GM18505 (cell line): Measurements from ENCODE around the gene KRTAP10-12.
"Not testable (repeated sequence)": the region's sequence is repeated elsewhere in the genome, so short reads cannot be mapped to it uniquely, and the experiment has no call there.

ENCODE experiments used
- ATAC-seq: cut with Tn5 transposase; IDR thresholded peaks from one replicate; pipeline ENCODE4 v1.9.1; 2021; ENCODE audit not compliant: unreplicated experiment
- POLR2A ChIP-seq: IDR thresholded peaks from 4 replicates; pipeline ENCODE4 v1.6.1; 2011; ENCODE audit warnings: borderline replicate concordance; ENCODE audit not compliant: insufficient read depth, insufficient read length; ENCODE audit errors: extremely low read depth

KRTAP10-12 gene

GRCh38 chr21:44697172-44697810 lies at the start of gene KRTAP10-12:
KRTAP10-12 (plus strand) TSS chr21:44697172; CDS start chr21:44697202, 30 bp downstream.
- ATAC-seq = not testable (repeated sequence)

- no peak for ATAC-seq
- TF ChIP-seq POLR2A = no peak
Observed at GRCh38 chr21:44647222-44647552, 49.8 kb upstream of the KRTAP10-12 start.

DNA sequence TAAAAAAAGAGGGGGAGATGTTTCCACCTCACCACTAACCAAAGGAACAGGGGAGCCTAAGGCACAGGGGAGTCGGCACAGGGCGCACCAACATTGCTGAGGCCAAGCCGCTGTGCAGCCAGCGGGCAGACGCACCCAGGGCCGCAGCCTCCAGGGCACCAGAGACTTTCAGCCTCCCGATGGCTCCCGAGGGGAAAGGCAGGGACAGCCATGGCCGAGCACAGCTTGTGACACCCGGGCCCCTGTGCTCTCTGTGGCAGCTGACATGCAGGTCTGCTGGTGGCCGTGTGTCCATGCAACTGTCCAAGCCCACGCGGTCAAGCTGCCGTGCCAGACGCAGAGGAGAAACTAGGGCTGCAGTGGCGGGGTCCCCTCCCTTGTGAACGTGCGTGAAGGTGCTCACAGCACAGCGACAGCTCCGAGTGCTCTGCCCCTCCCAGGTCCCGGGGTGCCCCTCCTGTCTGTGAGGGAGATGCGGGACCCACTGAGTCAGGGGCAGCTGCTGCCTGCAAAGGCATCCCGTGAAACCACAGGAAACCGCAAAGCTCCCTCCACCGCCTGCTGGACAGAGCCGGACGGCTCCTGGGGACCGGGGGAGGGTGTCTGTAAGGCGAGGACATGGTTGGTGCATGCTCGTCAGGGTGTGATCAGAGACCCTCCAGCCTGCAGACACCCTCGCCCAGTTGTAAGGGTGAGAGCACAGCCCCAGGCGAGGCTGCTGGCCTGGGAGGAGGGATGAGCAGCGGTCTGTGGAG lies 48.2 kb upstream of the KRTAP10-12 start:
- TF ChIP-seq POLR2A = no peak

DNA sequence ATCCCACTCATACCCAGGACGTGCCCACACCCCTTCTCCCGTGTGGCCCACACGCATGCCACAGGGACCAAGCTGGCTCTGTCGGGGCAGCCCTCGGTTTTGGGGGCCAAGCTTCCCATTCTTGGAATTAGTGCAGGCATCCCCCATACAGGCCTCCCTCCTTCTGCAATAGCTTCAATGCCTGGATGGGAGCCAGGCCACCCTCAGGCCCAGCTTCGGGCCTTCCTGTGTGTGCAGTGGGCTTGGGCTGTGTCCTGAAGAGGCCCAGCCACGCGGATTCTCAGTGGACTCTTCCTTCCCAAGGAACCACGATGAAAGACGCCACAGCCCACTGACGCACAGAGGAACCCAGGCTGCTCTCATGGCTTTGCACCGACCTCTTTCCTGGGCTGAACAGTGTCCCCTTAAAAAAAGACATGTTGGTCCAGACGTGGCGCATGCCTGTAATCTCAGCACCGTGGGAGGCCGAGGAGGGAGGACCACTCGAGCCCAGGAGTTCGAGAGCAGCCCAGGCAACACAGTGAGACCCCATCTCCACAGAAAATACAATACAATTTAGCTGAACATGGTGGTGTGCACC lies 47.4 kb upstream of the KRTAP10-12 start:
- ATAC-seq = no peak
- TF ChIP-seq POLR2A = no peak

More for the DNA sequence above, 48.2 kb upstream of the KRTAP10-12 start:
- ATAC-seq = no peak

- TF ChIP-seq POLR2A = no peak
- ATAC-seq = no peak
Observed at GRCh38 chr21:44650265-44650972, 46.6 kb upstream of the KRTAP10-12 start.

DNA sequence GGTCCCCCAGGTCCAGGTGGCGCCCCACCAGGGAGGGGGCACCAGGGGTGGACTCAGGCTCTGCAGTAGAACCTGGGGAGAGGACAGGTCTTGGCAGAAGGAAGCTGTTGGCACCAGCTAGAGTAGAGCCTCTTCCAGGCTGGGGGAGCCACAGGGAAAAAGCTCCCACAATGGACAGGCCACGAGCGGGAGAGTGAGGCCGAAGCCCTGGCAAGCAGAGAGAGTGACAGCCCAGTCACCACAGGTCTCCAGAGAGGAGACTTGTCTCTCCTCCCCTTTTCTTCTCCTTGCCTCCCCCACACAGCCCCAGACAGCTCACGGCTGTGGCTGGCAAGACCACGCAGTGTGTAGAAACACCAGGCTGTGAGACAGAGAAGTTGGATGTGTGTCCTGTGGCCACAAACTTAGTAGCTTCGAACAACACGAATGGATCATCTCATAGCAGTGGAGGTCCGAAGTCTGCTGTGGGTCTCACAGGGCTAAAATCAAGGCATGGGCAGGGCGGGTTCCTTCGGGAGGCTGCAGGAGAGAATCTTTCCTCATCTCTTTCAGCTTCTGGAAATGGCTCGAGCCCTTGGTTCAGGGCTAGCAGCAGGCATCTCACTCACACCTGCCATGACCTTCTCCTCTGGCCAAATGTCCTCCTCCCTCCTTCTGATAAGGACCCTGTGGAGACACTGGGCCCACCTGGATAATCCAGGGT lies 45.8 kb upstream of the KRTAP10-12 start:
- no peak for TF ChIP-seq POLR2A
- no peak for ATAC-seq

DNA sequence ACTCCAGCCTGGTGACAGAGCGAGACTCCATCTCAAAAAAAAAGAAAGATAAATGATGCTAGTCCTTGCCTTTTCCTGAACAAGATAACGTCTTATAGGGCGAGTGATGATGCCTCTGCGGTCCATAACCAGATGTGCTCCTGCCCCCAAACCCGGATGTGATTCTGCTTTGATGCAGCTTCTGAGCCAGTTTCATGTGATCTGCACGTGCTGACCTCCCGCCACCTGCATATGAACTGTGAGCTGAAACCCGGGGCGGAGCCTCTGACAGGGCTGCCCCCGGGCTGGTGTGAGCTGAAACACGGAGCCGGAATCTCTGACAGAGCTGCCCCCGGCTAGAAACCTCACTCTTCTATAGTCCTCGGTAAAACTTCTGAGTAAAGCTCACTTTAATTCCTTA lies 43.8 kb upstream of the KRTAP10-12 start:
- ATAC-seq = no peak
- TF ChIP-seq POLR2A = no peak

DNA sequence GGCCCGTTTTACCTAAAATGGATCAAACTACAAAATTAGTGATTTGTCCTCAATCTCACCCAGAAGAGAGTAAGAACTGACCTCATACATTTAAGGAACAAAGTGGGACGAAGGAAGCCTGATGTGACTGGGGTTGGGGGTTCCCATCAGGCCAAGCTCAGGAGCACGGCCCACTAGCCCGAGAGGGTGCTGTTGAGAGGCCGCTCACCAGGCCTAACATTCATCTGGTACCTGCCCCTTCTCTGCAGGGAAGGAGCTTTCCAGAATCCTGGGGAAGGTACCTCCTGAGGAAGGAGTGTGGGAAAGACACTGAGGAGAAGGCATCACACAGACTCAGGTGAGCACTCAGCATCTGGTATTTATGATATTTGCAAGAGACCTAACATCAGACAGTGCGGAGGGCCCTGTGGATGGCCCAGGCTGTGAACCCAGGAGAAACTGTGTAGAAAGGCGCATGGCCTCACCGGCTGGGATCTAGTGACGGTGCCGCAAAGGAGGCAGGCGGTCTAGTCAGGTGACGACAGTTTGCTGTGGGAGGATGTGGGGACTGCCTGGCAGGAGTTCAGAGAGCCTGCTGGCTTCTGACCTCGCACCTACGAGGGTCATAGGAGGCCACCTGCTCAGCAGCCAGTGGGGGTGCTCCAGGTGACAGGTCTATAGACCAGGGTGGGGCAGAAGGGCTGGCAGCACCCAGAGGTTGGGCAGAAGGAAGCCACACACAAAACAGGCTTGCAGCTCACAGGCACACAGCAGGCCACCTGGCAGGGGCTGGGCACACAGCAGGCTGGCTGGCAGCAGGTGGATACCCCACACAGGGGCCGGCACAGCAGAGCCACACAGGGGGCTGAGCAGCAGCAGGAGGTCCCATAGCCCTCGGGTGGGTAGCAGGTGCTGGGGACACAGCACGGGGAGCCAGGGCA lies 43.1 kb upstream of the KRTAP10-12 start:
- no peak for ATAC-seq
- no peak for TF ChIP-seq POLR2A

GRCh38 chr21:44654576-44655175 lies 42.3 kb upstream of the KRTAP10-12 start, which contains the start of gene KRTAP12-4:
KRTAP12-4 (minus strand) TSS chr21:44654659; CDS start chr21:44654614, 45 bp downstream.
- no peak for TF ChIP-seq POLR2A
- ATAC-seq = no peak

- no peak for TF ChIP-seq POLR2A
Observed at GRCh38 chr21:44656868-44657267, 40.1 kb upstream of the KRTAP10-12 start.

DNA sequence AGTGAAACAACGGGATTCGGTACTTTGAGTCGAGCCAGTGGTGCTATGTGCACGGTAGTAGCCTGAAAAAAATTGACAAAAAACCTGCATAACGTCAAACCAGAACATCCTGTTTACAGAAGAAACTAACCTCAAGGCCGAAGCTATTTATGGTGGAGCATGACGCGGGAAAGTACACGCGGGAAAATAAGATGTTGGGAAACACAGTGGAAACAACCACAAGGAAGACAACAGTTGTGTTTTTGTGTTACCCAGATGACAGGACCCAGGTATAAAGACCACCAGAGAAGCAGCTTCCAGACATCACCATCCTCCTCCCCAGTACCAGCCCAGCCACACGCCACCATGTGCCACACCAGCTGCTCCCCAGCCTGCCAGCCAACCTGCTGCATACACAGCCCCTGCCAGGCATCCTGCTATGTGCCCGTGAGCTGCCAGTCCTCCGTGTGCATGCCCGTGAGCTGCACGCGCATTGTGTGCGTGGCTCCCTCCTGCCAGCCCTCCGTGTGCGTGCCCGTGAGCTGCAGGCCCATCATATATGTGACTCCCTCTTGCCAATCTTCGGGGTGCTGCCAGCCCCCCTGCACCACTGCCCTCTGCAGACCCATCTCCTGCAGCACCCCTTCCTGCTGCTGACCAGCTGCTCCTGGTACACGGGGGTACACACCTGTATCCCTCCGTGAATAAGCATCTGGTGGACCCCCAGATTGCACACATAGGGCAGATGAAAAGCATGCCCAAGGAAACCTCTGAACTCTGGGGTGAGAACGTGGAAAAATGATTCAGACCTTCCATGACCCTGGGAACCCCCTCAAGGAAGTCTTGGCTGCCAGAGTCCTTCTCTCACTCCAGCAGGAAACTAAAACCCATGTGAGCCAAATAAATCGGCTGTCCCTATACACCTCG lies 39.1 kb upstream of the KRTAP10-12 start, which contains the start of gene KRTAP12-3:
Gene KRTAP12-3 (plus strand): TSS at position 298 of the 906 bp plus-strand sequence. CDS start 48 bp downstream, at position 346.
- ATAC-seq = no peak
- no peak for TF ChIP-seq POLR2A

More at GRCh38 chr21:44656868-44657267, 40.1 kb upstream of the KRTAP10-12 start:
- ATAC-seq = no peak
